ENCODE results near the gene RPS6KA2.

DNA sequence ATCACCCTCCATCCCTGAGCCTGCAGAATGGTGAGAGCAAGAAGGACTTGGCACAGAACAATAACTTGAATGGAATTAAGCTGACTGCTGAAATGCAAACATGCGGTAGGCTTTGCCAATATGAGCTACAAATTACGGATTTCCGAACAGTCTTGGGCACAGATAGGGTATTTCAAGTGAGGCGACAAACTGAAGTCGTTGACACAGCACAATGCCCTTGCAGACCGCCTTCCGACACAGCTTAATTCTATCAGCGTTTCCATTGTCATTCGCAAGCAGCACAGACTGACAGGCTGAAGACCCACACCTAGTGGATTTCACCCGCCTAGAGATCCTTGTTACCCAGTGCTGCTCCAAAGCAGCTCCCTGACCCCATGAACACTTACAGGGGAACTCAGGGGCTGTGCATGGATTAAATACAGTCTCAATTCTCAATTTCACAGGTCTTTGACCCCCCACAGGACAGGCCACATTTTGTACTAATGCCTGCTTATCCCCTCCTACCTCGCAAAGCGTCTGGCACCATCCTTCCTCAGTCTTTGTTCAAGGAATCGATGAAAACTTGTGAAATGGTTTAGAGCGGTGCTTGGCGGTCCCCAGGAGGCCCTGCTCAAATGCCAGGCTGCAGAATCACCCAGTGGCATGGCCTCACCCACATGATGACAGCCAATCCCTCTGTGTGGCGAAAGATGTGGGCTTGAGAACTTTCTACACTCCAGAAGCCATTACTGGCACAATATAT, 75.1 kb downstream of the RPS6KA2 start:
- TF ChIP-seq CTCF (IDR thresholded peaks at IDR 0.05) = no peak
- TF ChIP-seq POLR2A (IDR thresholded peaks at IDR 0.05) = no peak
